CD4-positive, alpha-beta memory T cell (primary cell): ENCODE measurements around the gene KCNJ15. TPM values are rescaled to one million over a fixed set of nuclear protein-coding genes. Genes with fewer than 3 reads are reported as not detected.

Experiments used
- CTCF ChIA-PET: fragments of 350-600 bp; sonication (Branson Sonifier 250); formaldehyde crosslinking; loops from one replicate; lab custom pipeline; 2021; ENCODE audit warnings: inconsistent platforms; ENCODE audit not compliant: partially characterized antibody; lab: Charles Lee
- POLR2A ChIA-PET: fragments of 350-600 bp; sonication (Branson Sonifier 250); formaldehyde crosslinking; loops from one replicate; lab custom pipeline; 2021; ENCODE audit not compliant: partially characterized antibody; lab: Charles Lee
- DNase-seq, 5 donors: peaks; one replicate each; pipeline versions ENCODE4 v3.0.0 to v3.0.0-alpha.2; 2020 to 2022; ENCODE audit warnings: mixed read lengths in 1 of 5
- H3K27ac ChIP-seq: one replicate; pipeline ENCODE4 v1.7.0; 2013; ENCODE audit warnings: low read depth, low read length
- H3K27me3 ChIP-seq: 2 replicates; pipeline ENCODE4 v1.7.0; 2013; ENCODE audit warnings: mild to moderate bottlenecking, low read length, moderate library complexity; ENCODE audit not compliant: insufficient read depth
- H3K36me3 ChIP-seq: 2 replicates; pipeline ENCODE4 v1.7.0; 2013; ENCODE audit warnings: mild to moderate bottlenecking, low read length, moderate library complexity; ENCODE audit not compliant: insufficient read depth
- H3K4me1 ChIP-seq: 2 replicates; pipeline ENCODE4 v1.7.0; 2013; ENCODE audit warnings: mild to moderate bottlenecking, low read length, moderate library complexity; ENCODE audit not compliant: insufficient read depth
- H3K4me3 ChIP-seq, 2 donors: one replicate each; pipeline ENCODE4 v1.7.0; 2013; ENCODE audit warnings: low read length in 2 of 2, mild to moderate bottlenecking in 1 of 2
- H3K9me3 ChIP-seq, 2 donors: one replicate each; pipeline ENCODE4 v1.7.0; 2013; ENCODE audit warnings: low read length in 2 of 2, control low read depth in 1 of 2; ENCODE audit not compliant: control insufficient read depth in 1 of 2
- H3K27ac Mint-ChIP-seq, 7 donors: one replicate each; pipeline ENCODE4 v1.8.0; 2020 to 2021; ENCODE audit warnings: mixed read lengths in 7 of 7, mild to moderate bottlenecking in 6 of 7, inconsistent platforms in 3 of 7, moderate library complexity in 3 of 7
- H3K27me3 Mint-ChIP-seq, 2 donors: one replicate each; pipeline ENCODE4 v1.8.0; 2020 to 2021; ENCODE audit warnings: mixed read lengths in 2 of 2
- H3K36me3 Mint-ChIP-seq, 2 donors: one replicate each; pipeline ENCODE4 v1.8.0; 2020 to 2021; ENCODE audit warnings: mixed read lengths in 2 of 2, inconsistent platforms in 1 of 2, mild to moderate bottlenecking in 1 of 2
- H3K4me1 Mint-ChIP-seq, 4 donors: one replicate each; pipeline ENCODE4 v1.8.0; 2020 to 2021; ENCODE audit warnings: mixed read lengths in 4 of 4, mild to moderate bottlenecking in 1 of 4
- H3K4me3 Mint-ChIP-seq, 8 donors: one replicate each; pipeline ENCODE4 v1.8.0; 2020 to 2021; ENCODE audit warnings: mixed read lengths in 8 of 8, mild to moderate bottlenecking in 7 of 8, moderate library complexity in 6 of 8, inconsistent platforms in 3 of 8
- H3K9me3 Mint-ChIP-seq, 8 donors: one replicate each; pipeline ENCODE4 v1.8.0; 2020 to 2021; ENCODE audit warnings: mixed read lengths in 8 of 8, mild to moderate bottlenecking in 5 of 8, inconsistent platforms in 3 of 8, moderate library complexity in 1 of 8
- intact Hi-C: fragments of 100-400 bp; cut with micrococcal nuclease; formaldehyde crosslinking; loops from one replicate; pipeline ENCODE4 v1.15.1; 2023
- polyA plus RNA-seq, 2 donors: library from polyadenylated mRNA; unstranded; fragments of 300-500 nt; fragmentation: Illumina TruSeq; gene quantifications; one replicate each; pipeline ENCODE4 v1.2.3, GENCODE V29; 2021
- total RNA-seq, 2 experiments: library from RNA; stranded (reverse); gene quantifications; one replicate each; pipeline ENCODE4 v1.2.3, GENCODE V29; 2021

KCNJ15 gene
- total and polyA plus RNA-seq, 4 experiments from 2014 or later, result 0.17 to 1.1 (median 0.51) TPM

DNA sequence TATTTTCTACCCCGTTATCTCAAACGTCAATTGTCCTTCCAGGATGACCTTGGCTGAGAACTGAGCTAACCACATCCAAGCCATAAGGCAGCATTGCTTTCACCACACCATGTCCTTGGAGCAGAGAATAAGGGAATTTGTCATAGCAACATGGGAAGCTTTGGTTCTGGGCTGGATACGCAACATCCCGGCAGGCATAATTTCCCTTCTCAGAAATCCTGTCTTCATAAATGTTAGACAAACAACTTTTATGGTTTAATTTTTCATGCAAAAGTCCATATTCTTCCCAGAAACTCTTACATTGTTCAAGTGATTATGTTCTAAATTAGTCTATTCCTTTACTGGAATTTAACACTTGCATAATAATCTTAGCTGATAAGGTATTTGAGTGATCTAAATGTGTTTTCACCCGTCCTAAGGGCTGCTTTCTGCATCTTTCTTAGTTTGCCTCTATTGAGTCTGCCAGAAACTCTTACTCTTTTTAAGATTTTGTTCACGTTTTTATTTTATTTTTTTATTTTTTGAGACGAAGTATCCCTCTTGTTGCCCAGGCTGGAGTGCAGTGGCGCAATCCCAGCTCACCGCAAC, 51.8 kb downstream of the KCNJ15 start:
- POLR2A ChIA-PET, result interaction anchor here (2.8 kb wide), 1 partner anchor 15 kb away, joined by 12 read pairs; no protein-coding TSS in a partner anchor
- H3K4me3 Mint-ChIP-seq, result no peak overlapping the region
- intact Hi-C loops, result no loop called here
- no peaks in the 10 kb centered on the region for H3K36me3 Mint-ChIP-seq
- Histone ChIP-seq H3K4me1 (peaks cover 5% of the 10 kb centered on the region), H3K9me3 (no peaks in the 10 kb centered on the region), H3K27ac (no peak overlapping the region), H3K36me3 (no peaks in the 10 kb centered on the region), H3K27me3 (no peaks in the 10 kb centered on the region), H3K4me3 (no peak overlapping the region)
- H3K9me3 Mint-ChIP-seq, result peaks cover 0 to 3% (median 0%) of the 10 kb centered on the region in 8 donors
- DNase-seq, result no peak
- H3K27me3 Mint-ChIP-seq, result no peaks in the 10 kb centered on the region
- H3K27ac Mint-ChIP-seq, result no peak overlapping the region
- CTCF ChIA-PET, result no interaction called here
- peaks cover 3 to 11% (median 7%) of the 10 kb centered on the region in 4 donors for H3K4me1 Mint-ChIP-seq

DNA sequence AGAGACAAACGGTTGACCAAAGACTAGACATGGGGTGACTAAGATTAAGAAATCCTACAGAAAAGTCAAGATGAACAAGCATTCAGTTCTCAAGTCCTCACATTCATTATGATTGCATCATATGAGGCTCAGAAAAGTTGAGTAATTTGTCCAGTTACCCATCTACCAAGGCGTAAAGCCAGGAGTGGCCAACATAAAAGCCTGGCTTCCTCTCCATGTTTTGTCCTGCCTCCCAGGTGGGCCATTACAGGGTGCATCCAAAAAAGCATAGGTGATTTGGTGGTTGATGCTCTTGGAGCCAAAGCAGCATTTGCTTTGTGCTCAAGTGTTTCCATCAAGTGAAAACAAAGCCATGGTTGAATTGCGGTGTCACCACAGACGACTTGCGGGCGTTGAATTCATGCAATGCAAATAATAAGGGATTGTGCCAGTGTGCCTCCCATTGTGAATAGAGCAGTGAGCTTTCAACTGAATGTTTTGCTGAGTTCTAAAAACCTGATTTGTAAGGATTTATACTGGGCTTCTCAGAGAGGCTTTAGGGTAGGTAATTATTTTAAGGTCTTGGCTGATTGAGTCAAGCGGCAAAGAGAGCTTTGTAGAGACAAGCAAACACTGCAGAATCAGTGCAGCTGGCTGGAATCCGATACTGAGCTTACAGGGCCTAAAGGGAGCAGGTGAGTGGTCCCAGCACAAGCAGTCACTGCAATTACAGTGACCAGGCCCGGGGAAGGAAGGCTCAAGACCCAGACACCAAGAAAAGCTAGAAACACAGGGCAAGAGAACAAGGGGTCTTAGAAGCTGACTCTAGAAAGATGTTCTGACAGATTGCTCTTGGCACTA, 54.1 kb downstream of the KCNJ15 start:
- no peaks in the 10 kb centered on the region for H3K36me3 ChIP-seq
- no peak overlapping the region for H3K4me3 ChIP-seq
- ChIA-PET CTCF (interaction anchor here (1.7 kb wide), 1 partner anchor 91 kb away, joined by 5 read pairs; no protein-coding TSS in a partner anchor), POLR2A (no interaction called here)
- no peaks in the 10 kb centered on the region for H3K27me3 ChIP-seq
- no peaks in the 10 kb centered on the region for H3K9me3 ChIP-seq
- Mint-ChIP-seq H3K36me3 (no peaks in the 10 kb centered on the region), H3K27ac (no peak overlapping the region), H3K9me3 (peaks cover 0 to 3% (median 0%) of the 10 kb centered on the region in 8 donors), H3K4me3 (no peak overlapping the region), H3K27me3 (peaks cover 0 to 2% of the 10 kb centered on the region in 2 donors), H3K4me1 (peaks cover 3 to 11% (median 5%) of the 10 kb centered on the region in 4 donors)
- intact Hi-C loops, result no loop called here
- DNase-seq, result no peak
- H3K27ac ChIP-seq, result no peak overlapping the region
- H3K4me1 ChIP-seq, result peaks cover 5% of the 10 kb centered on the region

DNA sequence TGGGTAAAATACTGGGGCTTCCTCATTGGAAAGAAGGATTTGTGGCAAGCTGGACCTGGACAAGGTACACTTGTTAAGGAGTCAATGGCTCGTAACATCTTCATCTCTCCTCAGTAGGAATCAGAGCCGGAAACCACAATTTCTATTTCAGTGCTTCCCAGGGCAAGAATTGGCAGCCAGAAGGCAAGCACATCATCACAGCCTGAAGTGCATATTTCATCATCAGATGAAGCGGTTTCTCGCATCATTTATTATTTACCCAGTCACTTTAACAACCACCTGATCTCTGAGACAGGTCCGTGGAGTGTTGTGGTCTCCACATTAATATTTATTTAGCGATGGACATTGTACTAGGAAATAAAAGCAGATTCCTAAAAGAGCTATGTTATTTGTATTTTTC, 55.0 kb downstream of the KCNJ15 start:
- Mint-ChIP-seq H3K9me3 (peaks cover 0 to 3% (median 0%) of the 10 kb centered on the region in 8 donors), H3K36me3 (no peaks in the 10 kb centered on the region), H3K4me1 (peaks cover 0 to 4% (median 3%) of the 10 kb centered on the region in 4 donors), H3K27me3 (peaks cover 0 to 2% of the 10 kb centered on the region in 2 donors), H3K4me3 (no peak overlapping the region), H3K27ac (no peak overlapping the region)
- Histone ChIP-seq H3K9me3 (no peaks in the 10 kb centered on the region), H3K4me1 (peaks cover under 1% of the 10 kb centered on the region), H3K36me3 (no peaks in the 10 kb centered on the region), H3K27me3 (no peaks in the 10 kb centered on the region), H3K4me3 (no peak overlapping the region), H3K27ac (no peak overlapping the region)
- no peak for DNase-seq
- POLR2A ChIA-PET, result no interaction called here
- intact Hi-C loops, result no loop called here
- CTCF ChIA-PET, result interaction anchor here (1.7 kb wide), 1 partner anchor 92 kb away, joined by 5 read pairs; no protein-coding TSS in a partner anchor

DNA sequence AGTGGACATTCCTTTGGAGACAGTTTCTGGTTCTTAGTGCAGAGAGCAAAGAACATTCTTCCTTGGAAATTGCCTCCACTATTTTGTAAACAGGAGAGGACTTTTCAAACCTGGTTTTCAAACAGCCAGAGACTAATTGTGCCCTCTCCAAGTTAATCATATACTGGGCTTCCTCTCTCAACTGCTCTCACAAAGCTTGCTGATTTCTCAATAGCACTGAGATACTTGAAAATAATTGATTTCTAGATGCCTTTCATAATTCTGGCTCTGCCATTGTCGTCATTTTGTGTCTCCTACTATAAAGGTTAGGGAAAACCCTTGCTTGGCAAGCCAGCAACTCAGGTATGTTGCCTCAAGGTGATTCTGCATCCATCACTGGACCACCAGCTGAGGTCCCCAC, 56.0 kb downstream of the KCNJ15 start:
- Histone ChIP-seq H3K9me3 (no peaks in the 10 kb centered on the region), H3K4me1 (no peaks in the 10 kb centered on the region), H3K27ac (no peak overlapping the region), H3K36me3 (no peaks in the 10 kb centered on the region), H3K27me3 (no peaks in the 10 kb centered on the region), H3K4me3 (no peak overlapping the region)
- H3K4me1 Mint-ChIP-seq, result peaks cover 0 to 1% (median 0%) of the 10 kb centered on the region in 4 donors
- peaks cover 0 to 3% (median 0%) of the 10 kb centered on the region in 8 donors for H3K9me3 Mint-ChIP-seq
- DNase-seq, result no peak
- ChIA-PET CTCF (no interaction called here), POLR2A (no interaction called here)
- H3K4me3 Mint-ChIP-seq, result no peak overlapping the region
- peaks cover 0 to 2% of the 10 kb centered on the region in 2 donors for H3K27me3 Mint-ChIP-seq
- intact Hi-C loops, result no loop called here
- H3K27ac Mint-ChIP-seq, result no peak overlapping the region
- H3K36me3 Mint-ChIP-seq, result no peaks in the 10 kb centered on the region

DNA sequence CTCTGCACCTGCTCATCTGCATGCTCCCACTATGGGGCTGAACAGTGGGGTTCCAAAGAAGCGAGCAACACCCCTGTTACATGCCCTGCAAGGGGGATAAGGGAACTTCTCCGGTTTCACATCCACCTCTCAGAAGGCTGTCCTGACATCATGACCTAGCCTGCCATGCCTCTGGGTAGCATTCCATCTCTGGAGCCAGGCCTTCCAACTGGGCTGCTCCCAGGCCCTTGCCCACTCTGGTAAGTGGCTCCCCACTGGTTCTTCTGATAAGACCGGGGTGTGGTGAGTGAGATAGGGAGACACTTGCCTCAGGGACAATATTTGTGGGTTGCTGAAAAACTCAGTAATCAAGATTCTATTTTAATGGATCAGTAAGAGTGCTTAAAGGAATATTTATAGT, 57.8 kb downstream of the KCNJ15 start:
- no peak overlapping the region for H3K27ac ChIP-seq
- Mint-ChIP-seq H3K4me3 (no peak overlapping the region), H3K9me3 (peaks cover 0 to 3% (median 0%) of the 10 kb centered on the region in 8 donors), H3K4me1 (peaks cover 0 to 1% (median 0%) of the 10 kb centered on the region in 4 donors), H3K27me3 (peaks cover 0 to 2% of the 10 kb centered on the region in 2 donors), H3K36me3 (no peaks in the 10 kb centered on the region), H3K27ac (no peak overlapping the region)
- intact Hi-C loops, result no loop called here
- ChIA-PET POLR2A (no interaction called here), CTCF (interaction anchor here (0.9 kb wide), 1 partner anchor 20 kb away, joined by 3 read pairs; no protein-coding TSS in a partner anchor)
- no peaks in the 10 kb centered on the region for H3K9me3 ChIP-seq
- no peaks in the 10 kb centered on the region for H3K27me3 ChIP-seq
- H3K4me3 ChIP-seq, result no peak overlapping the region
- H3K4me1 ChIP-seq, result no peaks in the 10 kb centered on the region
- H3K36me3 ChIP-seq, result no peaks in the 10 kb centered on the region
- no peak for DNase-seq

DNA sequence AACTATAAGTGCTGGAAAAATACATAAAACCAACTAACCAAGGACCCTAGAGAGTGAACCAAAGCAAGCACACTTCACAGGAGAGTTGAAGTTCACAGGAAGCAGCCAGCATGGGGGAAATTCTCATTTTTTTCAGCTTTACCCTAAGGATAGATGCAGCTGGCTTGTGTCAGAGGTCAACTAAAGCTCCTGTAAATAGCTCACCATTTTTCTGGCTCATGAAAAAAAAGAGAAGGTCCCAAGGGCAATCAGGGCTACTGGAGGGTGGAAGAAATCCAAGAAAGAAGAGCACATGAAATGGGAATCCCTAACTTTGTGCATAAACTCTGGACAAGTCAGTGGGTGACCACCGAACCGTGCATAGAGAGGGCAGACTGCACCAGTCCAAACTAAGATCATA, 58.3 kb downstream of the KCNJ15 start:
- Mint-ChIP-seq H3K9me3 (peaks cover 0 to 3% (median 0%) of the 10 kb centered on the region in 8 donors), H3K4me3 (no peak overlapping the region)
- intact Hi-C loops, result no loop called here

DNA sequence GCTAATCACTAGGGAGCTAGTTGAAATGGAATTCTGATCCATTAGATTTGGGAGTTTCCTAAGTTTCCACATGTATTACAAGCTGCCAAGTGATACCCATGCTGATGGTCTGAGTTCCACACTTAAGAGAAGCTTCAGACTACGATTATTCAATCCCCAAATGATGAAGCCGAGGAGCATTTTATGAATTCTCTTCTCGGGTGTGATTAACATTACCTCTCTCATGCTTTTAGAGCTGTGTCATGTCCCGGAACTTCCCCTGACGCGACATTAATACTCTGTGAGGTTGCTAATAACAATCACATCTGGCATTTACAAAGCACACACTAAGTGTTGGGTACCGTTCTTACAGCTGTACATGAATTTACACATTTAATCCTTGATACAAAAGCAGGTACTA, 63.0 kb downstream of the KCNJ15 start:
- H3K4me1 Mint-ChIP-seq, result peaks cover 12 to 16% (median 14%) of the 10 kb centered on the region in 4 donors
- H3K27ac Mint-ChIP-seq, result no peak overlapping the region
- H3K27me3 Mint-ChIP-seq, result no peaks in the 10 kb centered on the region
- no peak overlapping the region for H3K4me3 Mint-ChIP-seq
- ChIA-PET CTCF (interaction anchor here (1.4 kb wide), 1 partner anchor 101 kb away, joined by 3 read pairs; no protein-coding TSS in a partner anchor), POLR2A (no interaction called here)
- DNase-seq, result no peak
- Histone ChIP-seq H3K4me1 (peaks cover 19% of the 10 kb centered on the region), H3K9me3 (no peaks in the 10 kb centered on the region), H3K27ac (no peak overlapping the region), H3K27me3 (no peaks in the 10 kb centered on the region), H3K36me3 (no peaks in the 10 kb centered on the region), H3K4me3 (no peak overlapping the region)
- no peaks in the 10 kb centered on the region for H3K36me3 Mint-ChIP-seq
- intact Hi-C loops, result no loop called here
- no peaks in the 10 kb centered on the region for H3K9me3 Mint-ChIP-seq

More for the DNA sequence above, 58.3 kb downstream of the KCNJ15 start:
- H3K36me3 ChIP-seq, result no peaks in the 10 kb centered on the region
- no peak for DNase-seq
- Mint-ChIP-seq H3K36me3 (no peaks in the 10 kb centered on the region), H3K27ac (no peak overlapping the region), H3K27me3 (peaks cover 0 to 2% of the 10 kb centered on the region in 2 donors), H3K4me1 (peaks cover 0 to 1% (median 0%) of the 10 kb centered on the region in 4 donors)
- H3K4me1 ChIP-seq, result no peaks in the 10 kb centered on the region
- H3K9me3 ChIP-seq, result no peaks in the 10 kb centered on the region
- no peaks in the 10 kb centered on the region for H3K27me3 ChIP-seq
- no peak overlapping the region for H3K4me3 ChIP-seq
- CTCF ChIA-PET, result interaction anchor here (0.9 kb wide), 1 partner anchor 21 kb away, joined by 3 read pairs; no protein-coding TSS in a partner anchor
- H3K27ac ChIP-seq, result no peak overlapping the region
- POLR2A ChIA-PET, result no interaction called here
